Transverse colon (tissue), 3 donors: ENCODE measurements around the gene NELL2.

ENCODE experiments used
- CTCF ChIP-seq, 5 experiments: fragments of 200-600 bp in 3 of 5; fragments of 450-650 bp in 2 of 5; sonication (generic) in 3 of 5; IDR thresholded peaks; 1 replicate in 2 of 5; 2 replicates in 3 of 5; pipeline ENCODE4 v1.5.1; 2016 to 2017; ENCODE audit warnings: antibody characterized with exemption in 5 of 5, inconsistent platforms in 3 of 5, mild to moderate bottlenecking in 2 of 5, moderate library complexity in 1 of 5
- EP300 ChIP-seq: sonication (generic); formaldehyde crosslinking; IDR thresholded peaks from one replicate; pipeline ENCODE4 v1.6.1; 2017; ENCODE audit warnings: antibody characterized with exemption, low read depth
- POLR2A ChIP-seq: fragments of 450-650 bp; IDR thresholded peaks from one replicate; pipeline ENCODE4 v1.6.1; 2016; ENCODE audit warnings: antibody characterized with exemption, mild to moderate bottlenecking, moderate library complexity

DNA sequence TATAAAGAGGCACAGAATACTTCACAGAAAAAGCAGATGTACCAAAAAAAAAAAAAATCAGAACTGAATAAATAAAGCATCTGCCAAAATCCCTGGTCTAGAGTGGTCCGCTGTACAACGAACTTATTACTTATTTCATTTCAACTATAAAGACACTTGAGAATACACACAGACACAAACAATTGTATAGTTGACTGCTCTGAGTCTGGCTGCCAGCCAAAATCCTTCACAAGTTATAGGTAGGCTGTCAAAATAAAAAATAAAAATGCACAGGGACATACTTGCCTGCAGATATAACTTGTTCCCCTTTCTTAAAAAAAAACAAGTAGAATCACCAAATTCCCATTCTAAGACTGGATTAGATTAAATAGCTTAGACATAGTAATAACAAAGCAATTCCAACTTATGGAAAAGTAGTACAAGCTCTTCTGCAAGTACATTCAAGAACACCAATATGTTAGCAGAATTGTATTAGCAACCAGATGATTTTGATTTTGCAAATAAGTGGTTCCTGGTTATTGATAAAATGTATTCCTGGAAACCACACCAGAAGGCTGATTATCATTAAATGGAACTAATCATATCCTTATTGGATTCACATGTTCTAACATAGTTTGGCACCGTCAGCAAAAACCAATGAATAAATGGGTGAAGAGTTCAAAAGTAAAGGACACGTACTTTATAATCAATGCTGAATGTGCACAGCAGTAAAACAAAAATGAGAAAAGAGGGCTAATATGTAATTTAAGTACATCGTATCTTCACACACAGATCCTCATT lies 248.5 kb downstream of the NELL2 start:
- TF ChIP-seq CTCF (IDR thresholded peaks at IDR 0.05): no peak
- TF ChIP-seq EP300: no peak
- no peak for TF ChIP-seq POLR2A
